K562 (cell line): Measurements from ENCODE around the gene PRSS21. TPM values are rescaled to one million over a fixed set of nuclear protein-coding genes. Genes with fewer than 3 reads are reported as not detected.

Source experiments
- ATAC-seq: fragments of 200-7000 bp; cut with Tn5 transposase; 3 replicates; pipeline ENCODE4 v1.9.1; 2020; ENCODE audit warnings: moderate library complexity
- BruUV-seq: library from RNA; stranded (reverse); fragments of 400-500 nt; replicated peaks from 2 replicates; lab custom pipeline; 2021; lab: Mats Ljungman, UMichigan
- CTCF ChIA-PET: fragments of 300-600 bp; formaldehyde crosslinking; extraction: SDS; loops from one replicate; lab custom pipeline; 2021; ENCODE audit warnings: low intra/inter-chr PET ratio; lab: Yijun Ruan, JAX
- POLR2A ChIA-PET: fragments of 300-600, 350-650 bp; sonication (Branson Sonifier 250); formaldehyde crosslinking; extraction: SDS; loops from one replicate; lab custom pipeline; 2021; ENCODE audit warnings: antibody characterized with exemption, inconsistent platforms; lab: Yijun Ruan, JAX
- DNase-seq, 4 experiments: peaks; one replicate each; pipeline versions ENCODE4 v3.0.0 to v3.0.0-alpha.2; 2011 to 2018; ENCODE audit warnings: low spot score in 3 of 4, mixed read lengths in 3 of 4; ENCODE audit errors: extremely low read depth in 1 of 4
- FAIRE-seq: peaks from 2 replicates; lab custom pipeline; 2011; peaks lifted over from hg19 to GRCh38; lab: Jason Lieb, UNC
- H2AFZ ChIP-seq: 2 replicates; pipeline ENCODE4 v1.6.0; 2011; ENCODE audit warnings: low read depth, low read length, control low read depth, inconsistent platforms
- H3K27ac ChIP-seq: fragments of 200-600 bp; 3 replicates; pipeline ENCODE4 v1.8.0; 2011; ENCODE audit warnings: low read depth, mild to moderate bottlenecking, control low read depth, inconsistent platforms, low read length, moderate library complexity, mixed read lengths; ENCODE audit errors: extremely low read depth
- H3K27me3 ChIP-seq, 2 experiments: fragments of 300-600 bp in 1 of 2; 2 replicates in 1 of 2; 3 replicates in 1 of 2; pipeline versions ENCODE4 v1.6.0 to v1.8.0; 2011; ENCODE audit warnings: inconsistent platforms in 2 of 2, low read length in 2 of 2, mild to moderate bottlenecking in 1 of 2, mixed read lengths in 1 of 2, moderate library complexity in 1 of 2; ENCODE audit not compliant: control insufficient read depth in 2 of 2, insufficient read depth in 2 of 2
- H3K36me3 ChIP-seq: fragments of 300-600 bp; 3 replicates; pipeline ENCODE4 v1.8.0; 2011; ENCODE audit warnings: mild to moderate bottlenecking, low read length, inconsistent platforms; ENCODE audit not compliant: control insufficient read depth, insufficient read depth
- H3K4me1 ChIP-seq, 2 experiments: fragments of 200-600 bp in 1 of 2; replicated peaks in 1 of 2; 2 replicates in 1 of 2; 3 replicates in 1 of 2; pipeline versions ENCODE4 v1.5.1 to v1.8.0; 2011; ENCODE audit warnings: inconsistent platforms in 2 of 2, low read length in 2 of 2, mild to moderate bottlenecking in 1 of 2, mixed read lengths in 1 of 2, moderate library complexity in 1 of 2; ENCODE audit not compliant: control insufficient read depth in 2 of 2, insufficient read depth in 2 of 2
- H3K4me2 ChIP-seq: 2 replicates; pipeline ENCODE4 v1.6.1; 2011; ENCODE audit warnings: low read length, control low read depth, inconsistent platforms, mixed read lengths; ENCODE audit not compliant: insufficient read depth
- H3K4me3 ChIP-seq: fragments of 200-600 bp; sonication (generic), shearing (Covaris generic); 2 replicates; pipeline ENCODE4 v1.5.1; 2016; ENCODE audit warnings: control low read depth, inconsistent platforms
- H3K79me2 ChIP-seq: fragments of 200-600 bp; 3 replicates; pipeline ENCODE4 v1.8.0; 2011; ENCODE audit warnings: low read length, inconsistent platforms; ENCODE audit not compliant: control insufficient read depth, insufficient read depth
- H3K9ac ChIP-seq, 2 experiments: 2 replicates each; pipeline versions ENCODE4 v1.6.0 to v1.6.1; 2011; ENCODE audit warnings: low read depth in 2 of 2, low read length in 2 of 2, control low read depth in 1 of 2, inconsistent platforms in 1 of 2, mild to moderate bottlenecking in 1 of 2, mixed read lengths in 1 of 2; ENCODE audit not compliant: insufficient read depth in 1 of 2
- H3K9me1 ChIP-seq: one replicate; pipeline ENCODE4 v1.6.0; 2011; ENCODE audit warnings: inconsistent platforms, mild to moderate bottlenecking, low read length, moderate library complexity; ENCODE audit not compliant: control insufficient read depth, insufficient read depth
- H3K9me3 ChIP-seq: replicated peaks from 2 replicates; pipeline ENCODE4 v1.5.1; 2011; ENCODE audit warnings: low read depth, low read length, inconsistent platforms; ENCODE audit not compliant: control insufficient read depth, insufficient read depth
- H4K20me1 ChIP-seq: replicated peaks from 2 replicates; pipeline ENCODE4 v1.6.1; 2011; ENCODE audit warnings: low read length, inconsistent platforms, mixed read lengths; ENCODE audit not compliant: control insufficient read depth, insufficient read depth
- CEBPB ChIP-seq: fragments of 450-650 bp; IDR thresholded peaks from 2 replicates; pipeline ENCODE4 v1.6.1; 2016; ENCODE audit warnings: missing genetic modification characterization, missing compliant biosample characterization
- NKRF ChIP-seq: fragments of 450-650 bp; IDR thresholded peaks from 2 replicates; pipeline ENCODE4 v1.6.1; 2016; ENCODE audit warnings: borderline replicate concordance
- WGBS: fragments of 100-300 bp; shearing (Covaris generic); methylation state at CpG from one replicate; pipeline ENCODE4 v1.1.6; 2016; ENCODE audit warnings: low coverage, mixed read lengths; ENCODE audit not compliant: insufficient coverage; ENCODE audit errors: missing lambda C conversion rate; 5-methylcytosine and 5-hydroxymethylcytosine counted together
- in situ Hi-C: fragments of 300-500 bp; cut with MboI; formaldehyde crosslinking; loops from 4 replicates; pipeline ENCODE4 v1.15.0; 2018; ENCODE audit warnings: inconsistent platforms, mixed read lengths
- intact Hi-C: fragments of 100-400 bp; cut with micrococcal nuclease; formaldehyde crosslinking; loops from 2 replicates; pipeline ENCODE4 v1.14.2; 2022
- polyA plus RNA-seq, 8 experiments: library from polyadenylated mRNA; depleted of rRNA in 4 of 8; stranded (reverse) in 5 of 8; unstranded in 3 of 8; fragments of >200 nt; fragmentation: Nextera tagmentation in 2 of 8; fragmentation: Illumina TruSeq in 1 of 8; extraction: Ambion mirVana in 2 of 8; extraction: Trizol in 1 of 8; gene quantifications; 2 replicates each; pipeline versions ENCODE4 v1.2.1 to v1.2.3, GENCODE V29; 2011 to 2014; ENCODE audit warnings: inconsistent platforms in 1 of 8, missing spikeins in 1 of 8
- total RNA-seq, 7 experiments: library from RNA; depleted of rRNA in 6 of 7; stranded (reverse); fragments of >200 nt in 6 of 7; fragmentation: Illumina TruSeq in 2 of 7; extraction: Trizol in 2 of 7; gene quantifications; 2 replicates each; pipeline versions ENCODE4 v1.2.1 to v1.2.3, GENCODE V29; 2011 to 2021; ENCODE audit warnings: low replicate concordance in 1 of 7

PRSS21 gene
- total and polyA plus RNA-seq, 9 of the 15 experiments (the other 6 are each of a cell fraction or from before 2014, with no cell fraction given): 12.1 to 121 (median 61.3) TPM

GRCh38 chr16:2859686-2860265, 42.7 kb downstream of the PRSS21 start:
- 6% methylated on average over 10 of the region's 10 CpGs for WGBS
- ChIA-PET CTCF (no interaction called here), POLR2A (interaction anchor here (0.6 kb wide), 1 partner anchor 406 kb away, joined by 3 read pairs; no protein-coding TSS in a partner anchor)
- intact Hi-C loops (no loop called here), in situ Hi-C loops (no loop called here)
- FAIRE-seq: no peak
- Histone ChIP-seq H3K4me2 (no peak overlapping the region), H3K27me3 (peaks cover 3 to 28% of the 10 kb centered on the region in 2 experiments; a peak in 2 of 5 replicates), H3K27ac (no peak overlapping the region), H3K9me1 (no peaks in the 10 kb centered on the region), H2AFZ (no peak overlapping the region), H4K20me1 (no peaks in the 10 kb centered on the region), H3K36me3 (no peaks in the 10 kb centered on the region), H3K9ac (no peak overlapping the region), H3K4me3 (no peak overlapping the region), H3K79me2 (no peaks in the 10 kb centered on the region), H3K9me3 (0 out of 2 replicates have a peak, but pooled peaks cover under 1% of the 10 kb centered on the region), H3K4me1 (peaks cover 0 to 32% of the 10 kb centered on the region in 2 experiments; a peak in 3 of 5 replicates)
- ATAC-seq: no peak
- BruUV-seq: no TSS peak
- no peak for TF ChIP-seq CEBPB (tag)
- TF ChIP-seq NKRF: no peak
- DNase-seq: no peak
